IPS-15b (cell line): ENCODE measurements around the gene ARHGEF12.

ENCODE experiments used
- H3K27me3 ChIP-seq: one replicate; pipeline ENCODE4 v1.6.1; 2013; ENCODE audit warnings: low read length; ENCODE audit not compliant: control insufficient read depth, insufficient read depth
- H3K36me3 ChIP-seq: one replicate; pipeline ENCODE4 v1.6.1; 2013; ENCODE audit warnings: low read length; ENCODE audit not compliant: control insufficient read depth, insufficient read depth
- H3K4me1 ChIP-seq: one replicate; pipeline ENCODE4 v1.6.1; 2013; ENCODE audit warnings: mild to moderate bottlenecking, low read length; ENCODE audit not compliant: control insufficient read depth, insufficient read depth
- H3K4me3 ChIP-seq: one replicate; pipeline ENCODE4 v1.5.1; 2013; ENCODE audit warnings: low read depth, low read length
- H3K9ac ChIP-seq: one replicate; pipeline ENCODE4 v1.6.1; 2013; ENCODE audit warnings: low read depth, mild to moderate bottlenecking, low read length
- H3K9me3 ChIP-seq: one replicate; pipeline ENCODE4 v1.6.1; 2013; ENCODE audit warnings: mild to moderate bottlenecking, low read length; ENCODE audit not compliant: control insufficient read depth, insufficient read depth

ARHGEF12 gene

GRCh38 chr11:120326228-120326627 is 10.0 kb upstream of the ARHGEF12 start:
- Histone ChIP-seq H3K27me3 (peaks cover 14% of the 10 kb centered on the region), H3K9me3 (no peaks in the 10 kb centered on the region), H3K4me3 (peak overlapping the region; percentile 70), H3K4me1 (no peaks in the 10 kb centered on the region), H3K9ac (no peak overlapping the region), H3K36me3 (no peaks in the 10 kb centered on the region)

GRCh38 chr11:120326845-120327281 is 9.3 kb upstream of the ARHGEF12 start:
- Histone ChIP-seq H3K4me3 (no peak overlapping the region), H3K4me1 (no peaks in the 10 kb centered on the region), H3K9me3 (no peaks in the 10 kb centered on the region), H3K9ac (no peak overlapping the region), H3K36me3 (no peaks in the 10 kb centered on the region), H3K27me3 (peaks cover 14% of the 10 kb centered on the region)

- H3K27me3 ChIP-seq, result peaks cover 14% of the 10 kb centered on the region
- H3K9ac ChIP-seq, result no peak overlapping the region
- H3K36me3 ChIP-seq, result no peaks in the 10 kb centered on the region
- H3K4me1 ChIP-seq, result no peaks in the 10 kb centered on the region
- H3K4me3 ChIP-seq, result no peak overlapping the region
- no peaks in the 10 kb centered on the region for H3K9me3 ChIP-seq
Observed at GRCh38 chr11:120327311-120327710, 8.9 kb upstream of the ARHGEF12 start.

- H3K36me3 ChIP-seq, result no peaks in the 10 kb centered on the region
- no peak overlapping the region for H3K9ac ChIP-seq
- H3K4me1 ChIP-seq, result no peaks in the 10 kb centered on the region
- peaks cover under 1% of the 10 kb centered on the region for H3K27me3 ChIP-seq
- H3K4me3 ChIP-seq, result no peak overlapping the region
- no peaks in the 10 kb centered on the region for H3K9me3 ChIP-seq
Observed at GRCh38 chr11:120329556-120329955, 6.7 kb upstream of the ARHGEF12 start.

- Histone ChIP-seq H3K4me3 (no peak overlapping the region), H3K27me3 (no peaks in the 10 kb centered on the region), H3K9ac (no peak overlapping the region), H3K9me3 (no peaks in the 10 kb centered on the region), H3K36me3 (no peaks in the 10 kb centered on the region), H3K4me1 (no peaks in the 10 kb centered on the region)
Observed at GRCh38 chr11:120330045-120330444, 6.2 kb upstream of the ARHGEF12 start.

GRCh38 chr11:120331301-120331996 is 4.8 kb upstream of the ARHGEF12 start:
- no peaks in the 10 kb centered on the region for H3K4me1 ChIP-seq
- no peak overlapping the region for H3K4me3 ChIP-seq
- H3K9ac ChIP-seq, result no peak overlapping the region
- H3K9me3 ChIP-seq, result no peaks in the 10 kb centered on the region
- H3K27me3 ChIP-seq, result no peaks in the 10 kb centered on the region
- no peaks in the 10 kb centered on the region for H3K36me3 ChIP-seq

- H3K9ac ChIP-seq, result no peak overlapping the region
- no peaks in the 10 kb centered on the region for H3K27me3 ChIP-seq
Observed at GRCh38 chr11:120332822-120333716, 3.1 kb upstream of the ARHGEF12 start.

GRCh38 chr11:120333801-120334200 is 2.4 kb upstream of the ARHGEF12 start:
- H3K9me3 ChIP-seq, result no peaks in the 10 kb centered on the region
- H3K4me3 ChIP-seq, result no peak overlapping the region
- H3K4me1 ChIP-seq, result peaks cover 7% of the 10 kb centered on the region
- H3K36me3 ChIP-seq, result no peaks in the 10 kb centered on the region
- no peaks in the 10 kb centered on the region for H3K27me3 ChIP-seq
- no peak overlapping the region for H3K9ac ChIP-seq

More at GRCh38 chr11:120332822-120333716, 3.1 kb upstream of the ARHGEF12 start:
- Histone ChIP-seq H3K4me3 (no peak overlapping the region), H3K9me3 (no peaks in the 10 kb centered on the region), H3K4me1 (peaks cover 2% of the 10 kb centered on the region), H3K36me3 (no peaks in the 10 kb centered on the region)

- Histone ChIP-seq H3K27me3 (no peaks in the 10 kb centered on the region), H3K36me3 (no peaks in the 10 kb centered on the region), H3K4me3 (no peak overlapping the region), H3K4me1 (peaks cover 8% of the 10 kb centered on the region), H3K9ac (no peak overlapping the region), H3K9me3 (no peaks in the 10 kb centered on the region)
Observed at GRCh38 chr11:120334332-120334731, 1.9 kb upstream of the ARHGEF12 start.

- Histone ChIP-seq H3K4me1 (peaks cover 8% of the 10 kb centered on the region), H3K9me3 (no peaks in the 10 kb centered on the region), H3K36me3 (no peaks in the 10 kb centered on the region), H3K27me3 (no peaks in the 10 kb centered on the region), H3K4me3 (peak overlapping the region; percentile 96), H3K9ac (no peak overlapping the region)
Observed at GRCh38 chr11:120334894-120335462, 1.2 kb upstream of the ARHGEF12 start.

GRCh38 chr11:120335556-120335907 is 681 bp upstream of the ARHGEF12 start:
- H3K9me3 ChIP-seq, result no peaks in the 10 kb centered on the region
- peaks cover 8% of the 10 kb centered on the region for H3K4me1 ChIP-seq
- peak overlapping the region; percentile 66 for H3K9ac ChIP-seq
- H3K27me3 ChIP-seq, result no peaks in the 10 kb centered on the region
- H3K4me3 ChIP-seq, result peak overlapping the region; percentile 96
- H3K36me3 ChIP-seq, result no peaks in the 10 kb centered on the region
